ENCODE results near the gene EFNA4.
"Not testable (repeated sequence)": the region's sequence is repeated elsewhere in the genome, so short reads cannot be mapped to it uniquely, and the experiment has no call there.

DNA sequence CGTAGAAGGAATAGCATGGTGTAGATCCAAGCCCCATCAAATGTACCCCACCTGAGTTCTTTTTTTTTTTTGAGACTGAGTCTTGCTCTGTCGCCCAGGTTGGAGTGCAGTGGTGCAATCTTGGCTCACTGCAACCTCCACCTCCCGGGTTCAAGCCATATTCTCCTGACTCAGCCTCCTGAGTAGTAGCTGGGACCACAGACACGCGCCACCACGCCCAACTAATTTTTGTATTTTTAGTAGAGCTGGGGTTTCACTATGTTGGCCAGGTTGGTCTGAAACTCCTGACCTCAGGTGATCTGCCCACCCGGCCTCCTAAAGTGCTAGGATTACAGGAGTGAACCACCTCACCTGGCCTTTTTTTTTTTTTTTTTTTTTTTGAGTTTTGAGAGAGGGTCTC is 54.5 kb downstream of the EFNA4 start:
- TF ChIP-seq POLR2A (IDR thresholded peaks at IDR 0.05) = not testable (repeated sequence)
- TF ChIP-seq, protein P1, sequence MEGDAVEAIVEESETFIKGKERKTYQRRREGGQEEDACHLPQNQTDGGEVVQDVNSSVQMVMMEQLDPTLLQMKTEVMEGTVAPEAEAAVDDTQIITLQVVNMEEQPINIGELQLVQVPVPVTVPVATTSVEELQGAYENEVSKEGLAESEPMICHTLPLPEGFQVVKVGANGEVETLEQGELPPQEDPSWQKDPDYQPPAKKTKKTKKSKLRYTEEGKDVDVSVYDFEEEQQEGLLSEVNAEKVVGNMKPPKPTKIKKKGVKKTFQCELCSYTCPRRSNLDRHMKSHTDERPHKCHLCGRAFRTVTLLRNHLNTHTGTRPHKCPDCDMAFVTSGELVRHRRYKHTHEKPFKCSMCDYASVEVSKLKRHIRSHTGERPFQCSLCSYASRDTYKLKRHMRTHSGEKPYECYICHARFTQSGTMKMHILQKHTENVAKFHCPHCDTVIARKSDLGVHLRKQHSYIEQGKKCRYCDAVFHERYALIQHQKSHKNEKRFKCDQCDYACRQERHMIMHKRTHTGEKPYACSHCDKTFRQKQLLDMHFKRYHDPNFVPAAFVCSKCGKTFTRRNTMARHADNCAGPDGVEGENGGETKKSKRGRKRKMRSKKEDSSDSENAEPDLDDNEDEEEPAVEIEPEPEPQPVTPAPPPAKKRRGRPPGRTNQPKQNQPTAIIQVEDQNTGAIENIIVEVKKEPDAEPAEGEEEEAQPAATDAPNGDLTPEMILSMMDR (IDR thresholded peaks at IDR 0.05) = not testable (repeated sequence)

Data from body of pancreas (tissue), 4 donors.